ENCODE measurements around the gene ZNF222. TPM values are rescaled to one million over a fixed set of nuclear protein-coding genes. Genes with fewer than 3 reads are reported as not detected.

Gene ZNF222
- total RNA-seq, 1 experiment from 2014 or later: 5.4 TPM

GRCh38 chr19:44059229-44059628, 34.0 kb downstream of the ZNF222 start:
- TF ChIP-seq CTCF (conservative IDR thresholded peaks at IDR 0.05): no peak
- H3K36me3 Mint-ChIP-seq (ENCODE audit: insufficient read depth in 1 of 3, low read depth in 3 of 3): peaks cover 84 to 88% (median 84%) of the 10 kb centered on the region in 3 experiments
- Histone ChIP-seq H3K14ac (ENCODE audit: insufficient read depth, low read length) (no peak overlapping the region), H3K79me1 (ENCODE audit: insufficient read depth, low read depth, low read length, poor library complexity, severe bottlenecking) (no peaks in the 10 kb centered on the region), H3K4me1 (ENCODE audit: insufficient read depth, low read length) (no peaks in the 10 kb centered on the region), H3T11ph (ENCODE audit: low read length) (no peak overlapping the region), H4K20me1 (ENCODE audit: control insufficient read depth, insufficient read depth, insufficient read length) (no peaks in the 10 kb centered on the region), H2BK120ac (ENCODE audit: low read depth, low read length, poor library complexity, severe bottlenecking) (no peak overlapping the region), H3K4ac (ENCODE audit: low read depth, low read length) (no peak overlapping the region), H2BK12ac (ENCODE audit: insufficient read length, low read depth, low read length) (no peak overlapping the region), H2AFZ (ENCODE audit: low read length) (no peak overlapping the region), H3K9me3 (ENCODE audit: control insufficient read depth, low read depth, low read length) (no peaks in the 10 kb centered on the region), H3K56ac (ENCODE audit: insufficient read length, low read depth, low read length) (no peak overlapping the region), H3K27ac (ENCODE audit: insufficient read length, low read depth, low read length) (no peak overlapping the region), H3K23ac (ENCODE audit: insufficient read length, low read depth, low read length) (no peak overlapping the region), H3K18ac (ENCODE audit: insufficient read length, low read depth, low read length) (no peak overlapping the region), H3K4me2 (ENCODE audit: insufficient read depth, insufficient read length, low read length) (no peak overlapping the region), H2BK5ac (ENCODE audit: insufficient read length, low read length) (no peak overlapping the region), H3K23me2 (ENCODE audit: insufficient read length, low read depth, low read length, poor library complexity, severe bottlenecking) (no peaks in the 10 kb centered on the region), H4K5ac (ENCODE audit: insufficient read length, low read depth, low read length) (no peak overlapping the region), H4K91ac (ENCODE audit: insufficient read length, low read depth, low read length) (no peak overlapping the region), H2AK5ac (ENCODE audit: insufficient read length, low read length) (no peak overlapping the region), H3K79me2 (ENCODE audit: insufficient read depth, low read length) (no peaks in the 10 kb centered on the region), H2BK20ac (ENCODE audit: low read depth, low read length, poor library complexity, severe bottlenecking) (no peak overlapping the region), H3K9ac (ENCODE audit: extremely low read depth, insufficient read length, low read length) (no peak overlapping the region), H2BK15ac (ENCODE audit: low read depth, low read length) (no peak overlapping the region), H4K8ac (replicated peaks; ENCODE audit: insufficient read length, low read depth, low read length) (no peak overlapping the region), H3K27me3 (ENCODE audit: insufficient read depth, low read length) (no peaks in the 10 kb centered on the region)
- no peaks in the 10 kb centered on the region for H3K4me1 Mint-ChIP-seq
- no peak for DNase-seq
- no peaks in the 10 kb centered on the region for H3K27me3 Mint-ChIP-seq (ENCODE audit: low read depth)
- no peak overlapping the region for H3K4me3 Mint-ChIP-seq
- WGBS (ENCODE audit: extremely low coverage, insufficient read length, low lambda C conversion rate): no CpG with 5 or more reads among the region's 2 CpGs
- H3K9me3 Mint-ChIP-seq: peaks cover 0 to 30% of the 10 kb centered on the region in 2 experiments; a peak in 3 of 5 replicates
- H3K27ac Mint-ChIP-seq: no peak overlapping the region

Data from H9 (cell line).